Osteocyte (in vitro differentiated cells): ENCODE measurements around the gene HCAR3. TPM values are rescaled to one million over a fixed set of nuclear protein-coding genes. Genes with fewer than 3 reads are reported as not detected.

Experiments
- DNase-seq: peaks from one replicate; pipeline ENCODE4 v3.0.0; 2021; ENCODE audit warnings: mixed read lengths; ENCODE audit not compliant: unreplicated experiment; ENCODE audit errors: extremely low spot score
- H3K27ac Mint-ChIP-seq: one replicate; pipeline ENCODE4 v1.8.0; 2021; ENCODE audit warnings: mild to moderate bottlenecking, mixed read lengths; ENCODE audit not compliant: unreplicated experiment
- H3K27me3 Mint-ChIP-seq: one replicate; pipeline ENCODE4 v1.8.0; 2021; ENCODE audit warnings: mixed read lengths; ENCODE audit not compliant: unreplicated experiment
- H3K36me3 Mint-ChIP-seq: one replicate; pipeline ENCODE4 v1.8.0; 2021; ENCODE audit warnings: mixed read lengths; ENCODE audit not compliant: unreplicated experiment
- H3K4me1 Mint-ChIP-seq: one replicate; pipeline ENCODE4 v1.8.0; 2021; ENCODE audit warnings: mixed read lengths; ENCODE audit not compliant: unreplicated experiment
- H3K4me3 Mint-ChIP-seq: one replicate; pipeline ENCODE4 v1.8.0; 2021; ENCODE audit warnings: mild to moderate bottlenecking, moderate library complexity, mixed read lengths; ENCODE audit not compliant: unreplicated experiment
- H3K9me3 Mint-ChIP-seq: one replicate; pipeline ENCODE4 v1.8.0; 2021; ENCODE audit warnings: mixed read lengths; ENCODE audit not compliant: unreplicated experiment
- total RNA-seq: library from RNA; stranded (reverse); gene quantifications from 2 replicates; pipeline ENCODE4 v1.2.1, GENCODE V29; 2021
- TF ChIP-seq, protein P1 (sequence below): fragments of 200-600 bp; sonication (generic); IDR thresholded peaks from 2 replicates; pipeline ENCODE4 v1.5.0; 2021; ENCODE audit warnings: antibody characterized with exemption, mild to moderate bottlenecking, moderate library complexity

Gene HCAR3
- total RNA-seq, 1 donor from 2014 or later = not detected

DNA sequence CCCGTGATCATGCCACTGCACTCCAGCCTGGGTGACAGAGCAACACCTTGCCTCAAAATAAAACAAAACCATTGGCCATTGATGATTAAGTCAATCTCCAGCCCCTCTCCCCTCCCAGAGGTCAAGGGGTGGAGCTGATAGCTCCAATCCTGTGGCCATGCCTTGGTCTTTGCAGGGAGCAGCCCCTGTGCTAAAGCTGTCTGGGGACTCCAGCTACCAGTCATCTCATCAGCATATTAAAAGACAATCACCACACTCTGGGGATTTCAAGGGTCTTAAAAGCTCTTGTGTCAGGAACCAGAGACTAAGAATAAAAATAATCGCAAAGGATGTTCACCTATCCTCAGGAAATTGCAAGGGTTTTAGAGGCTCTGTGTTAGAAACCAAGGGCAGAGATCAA lies 44.1 kb downstream of the HCAR3 start:
- no peak overlapping the region for H3K4me3 Mint-ChIP-seq
- H3K4me1 Mint-ChIP-seq = peaks cover 7% of the 10 kb centered on the region
- DNase-seq = no peak
- TF ChIP-seq, protein P1, sequence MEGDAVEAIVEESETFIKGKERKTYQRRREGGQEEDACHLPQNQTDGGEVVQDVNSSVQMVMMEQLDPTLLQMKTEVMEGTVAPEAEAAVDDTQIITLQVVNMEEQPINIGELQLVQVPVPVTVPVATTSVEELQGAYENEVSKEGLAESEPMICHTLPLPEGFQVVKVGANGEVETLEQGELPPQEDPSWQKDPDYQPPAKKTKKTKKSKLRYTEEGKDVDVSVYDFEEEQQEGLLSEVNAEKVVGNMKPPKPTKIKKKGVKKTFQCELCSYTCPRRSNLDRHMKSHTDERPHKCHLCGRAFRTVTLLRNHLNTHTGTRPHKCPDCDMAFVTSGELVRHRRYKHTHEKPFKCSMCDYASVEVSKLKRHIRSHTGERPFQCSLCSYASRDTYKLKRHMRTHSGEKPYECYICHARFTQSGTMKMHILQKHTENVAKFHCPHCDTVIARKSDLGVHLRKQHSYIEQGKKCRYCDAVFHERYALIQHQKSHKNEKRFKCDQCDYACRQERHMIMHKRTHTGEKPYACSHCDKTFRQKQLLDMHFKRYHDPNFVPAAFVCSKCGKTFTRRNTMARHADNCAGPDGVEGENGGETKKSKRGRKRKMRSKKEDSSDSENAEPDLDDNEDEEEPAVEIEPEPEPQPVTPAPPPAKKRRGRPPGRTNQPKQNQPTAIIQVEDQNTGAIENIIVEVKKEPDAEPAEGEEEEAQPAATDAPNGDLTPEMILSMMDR = no peak
- peaks cover 3% of the 10 kb centered on the region for H3K27me3 Mint-ChIP-seq
- H3K9me3 Mint-ChIP-seq = no peaks in the 10 kb centered on the region
- no peak overlapping the region for H3K27ac Mint-ChIP-seq
- H3K36me3 Mint-ChIP-seq = no peaks in the 10 kb centered on the region

DNA sequence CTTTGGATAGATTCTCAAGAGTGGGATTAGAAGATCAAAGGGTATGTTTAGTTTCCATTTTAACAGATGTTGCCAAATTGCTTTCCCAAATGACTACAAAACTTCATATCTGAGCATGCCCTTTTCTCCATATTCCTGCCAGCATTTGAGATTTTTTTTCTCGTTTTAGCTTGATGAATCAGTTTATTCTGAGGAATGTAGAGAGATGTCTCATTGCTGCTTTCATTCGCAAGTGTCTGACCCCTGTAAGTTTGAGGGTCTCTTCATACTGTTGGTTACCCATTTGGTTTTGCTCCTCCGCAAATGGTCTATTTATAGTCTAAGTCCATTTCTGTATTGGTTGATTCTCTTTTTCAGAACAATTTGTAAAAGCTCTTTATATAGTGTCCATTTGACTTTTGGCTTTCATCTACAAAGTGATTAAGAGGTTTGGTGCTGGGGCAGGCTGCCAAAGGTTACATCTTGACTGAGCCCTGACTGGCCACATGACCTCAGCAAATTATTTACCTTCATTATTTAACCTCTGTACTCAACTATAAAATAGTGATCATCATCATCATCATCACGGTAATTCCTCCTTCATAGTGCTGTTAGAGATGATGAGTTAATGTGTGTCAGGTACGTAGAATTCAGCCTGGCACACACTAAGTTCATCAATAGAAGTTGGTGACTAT lies 47.1 kb downstream of the HCAR3 start:
- Mint-ChIP-seq H3K9me3 (no peaks in the 10 kb centered on the region), H3K36me3 (no peaks in the 10 kb centered on the region), H3K4me3 (no peak overlapping the region), H3K27me3 (peaks cover 3% of the 10 kb centered on the region), H3K4me1 (peaks cover 4% of the 10 kb centered on the region), H3K27ac (no peak overlapping the region)
- no peak for DNase-seq
- TF ChIP-seq, protein P1 = no peak

DNA sequence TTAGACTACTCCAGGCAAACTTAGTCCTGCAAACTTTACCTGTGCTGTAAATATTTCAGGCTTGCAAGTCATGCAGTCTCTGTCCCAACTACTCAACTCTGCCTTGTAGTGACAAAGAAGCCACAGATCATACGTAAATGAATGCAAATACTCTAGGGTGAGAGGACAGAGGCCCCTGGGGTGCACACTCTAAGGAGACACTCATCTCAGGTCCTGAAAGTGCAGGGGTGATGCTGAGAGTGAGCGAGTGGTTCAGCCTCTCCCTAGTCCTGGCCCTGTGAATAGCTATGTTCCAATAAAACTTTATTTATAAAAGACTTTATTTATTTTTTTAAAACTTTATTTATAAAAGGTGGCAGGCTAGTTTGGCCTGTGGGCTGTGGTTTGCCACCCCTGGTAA lies 48.3 kb downstream of the HCAR3 start:
- H3K36me3 Mint-ChIP-seq = no peaks in the 10 kb centered on the region
- no peak for DNase-seq
- H3K27ac Mint-ChIP-seq = no peak overlapping the region
- no peaks in the 10 kb centered on the region for H3K9me3 Mint-ChIP-seq
- TF ChIP-seq, protein P1 = no peak
- H3K27me3 Mint-ChIP-seq = peaks cover 3% of the 10 kb centered on the region
- H3K4me1 Mint-ChIP-seq = peaks cover 4% of the 10 kb centered on the region
- no peak overlapping the region for H3K4me3 Mint-ChIP-seq

DNA sequence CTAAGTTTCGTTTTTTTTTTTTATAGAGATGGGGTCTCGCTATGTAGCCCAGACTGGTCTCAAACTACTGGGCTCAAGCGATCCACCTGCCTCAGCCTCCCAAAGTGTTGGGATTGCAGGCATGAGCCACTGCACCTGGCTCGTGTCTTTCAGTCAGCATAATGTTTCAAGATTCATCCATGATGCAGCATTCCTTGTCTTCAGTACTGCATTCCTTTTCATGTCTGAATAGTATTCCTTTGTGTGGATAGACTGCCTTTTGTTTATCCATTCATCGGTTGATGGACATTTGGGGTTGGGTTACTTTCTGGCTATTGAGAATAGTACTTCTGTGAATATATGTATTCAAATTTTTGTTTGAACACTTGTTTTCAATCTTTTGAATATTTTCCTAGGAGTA lies 50.9 kb downstream of the HCAR3 start:
- TF ChIP-seq, protein P1 = no peak
- DNase-seq = no peak
- no peak overlapping the region for H3K27ac Mint-ChIP-seq
- peaks cover 4% of the 10 kb centered on the region for H3K4me1 Mint-ChIP-seq
- H3K4me3 Mint-ChIP-seq = no peak overlapping the region
- H3K27me3 Mint-ChIP-seq = no peaks in the 10 kb centered on the region
- H3K36me3 Mint-ChIP-seq = no peaks in the 10 kb centered on the region
- no peaks in the 10 kb centered on the region for H3K9me3 Mint-ChIP-seq

DNA sequence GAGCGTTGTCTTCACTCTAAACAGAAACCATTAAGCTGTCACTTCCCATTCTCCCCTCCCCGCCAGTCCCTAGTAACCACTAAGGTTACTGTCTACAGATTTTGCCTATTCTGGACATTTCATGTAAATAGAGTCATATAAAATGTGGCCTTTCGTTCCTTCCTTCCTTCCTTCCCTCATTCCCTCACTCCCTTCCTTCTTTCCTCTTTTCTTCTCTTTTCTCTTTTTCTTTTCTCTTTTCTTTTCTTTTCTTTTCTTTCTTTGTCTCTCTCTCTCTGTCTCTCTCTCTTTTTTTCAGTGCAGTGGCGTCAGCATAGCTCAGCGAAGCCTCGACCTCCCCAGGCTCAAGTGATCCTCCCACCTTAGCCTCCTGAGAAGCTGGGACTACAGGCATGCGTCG lies 51.3 kb downstream of the HCAR3 start:
- Mint-ChIP-seq H3K4me3 (no peak overlapping the region), H3K27ac (no peak overlapping the region), H3K4me1 (peaks cover 4% of the 10 kb centered on the region), H3K36me3 (no peaks in the 10 kb centered on the region), H3K9me3 (no peaks in the 10 kb centered on the region), H3K27me3 (no peaks in the 10 kb centered on the region)
- TF ChIP-seq, protein P1 = no peak
- DNase-seq = no peak

Other genes with a start within 250 kb of the HCAR3 start
- 27.6 and 28.0 TPM in 2 replicates for gene ZCCHC8, start 215.9 kb downstream of the HCAR3 start, total RNA-seq
- gene RSRC2, start 189.9 kb downstream of the HCAR3 start, total RNA-seq = 64.9 and 67.9 TPM in 2 replicates
- gene KNTC1, start 189.6 kb downstream of the HCAR3 start, total RNA-seq = 14.1 and 18.5 TPM in 2 replicates
- not detected in 2 replicates for gene HCAR2, start 13.5 kb downstream of the HCAR3 start, total RNA-seq
- gene HCAR1, start 14.0 kb upstream of the HCAR3 start, total RNA-seq = 0.21 and 0.37 TPM in 2 replicates
- 50.2 and 51.9 TPM in 2 replicates for gene DENR, start 36.0 kb upstream of the HCAR3 start, total RNA-seq
- 0.27 and 0.34 TPM in 2 replicates for gene CCDC62, start 57.8 kb upstream of the HCAR3 start, total RNA-seq
- gene HIP1R, start 118.6 kb upstream of the HCAR3 start, total RNA-seq = 26.0 and 31.3 TPM in 2 replicates
- gene VPS37B, start 179.3 kb upstream of the HCAR3 start, total RNA-seq = 27.5 and 29.9 TPM in 2 replicates
- gene ABCB9, start 249.7 kb upstream of the HCAR3 start, total RNA-seq = 13.1 and 13.4 TPM in 2 replicates